Measurements from ENCODE around the gene TMEM198. TPM values are rescaled to one million over a fixed set of nuclear protein-coding genes. Genes with fewer than 3 reads are reported as not detected.

The TMEM198 gene
- total RNA-seq, 1 donor from 2014 or later, result 15.7 TPM

DNA sequence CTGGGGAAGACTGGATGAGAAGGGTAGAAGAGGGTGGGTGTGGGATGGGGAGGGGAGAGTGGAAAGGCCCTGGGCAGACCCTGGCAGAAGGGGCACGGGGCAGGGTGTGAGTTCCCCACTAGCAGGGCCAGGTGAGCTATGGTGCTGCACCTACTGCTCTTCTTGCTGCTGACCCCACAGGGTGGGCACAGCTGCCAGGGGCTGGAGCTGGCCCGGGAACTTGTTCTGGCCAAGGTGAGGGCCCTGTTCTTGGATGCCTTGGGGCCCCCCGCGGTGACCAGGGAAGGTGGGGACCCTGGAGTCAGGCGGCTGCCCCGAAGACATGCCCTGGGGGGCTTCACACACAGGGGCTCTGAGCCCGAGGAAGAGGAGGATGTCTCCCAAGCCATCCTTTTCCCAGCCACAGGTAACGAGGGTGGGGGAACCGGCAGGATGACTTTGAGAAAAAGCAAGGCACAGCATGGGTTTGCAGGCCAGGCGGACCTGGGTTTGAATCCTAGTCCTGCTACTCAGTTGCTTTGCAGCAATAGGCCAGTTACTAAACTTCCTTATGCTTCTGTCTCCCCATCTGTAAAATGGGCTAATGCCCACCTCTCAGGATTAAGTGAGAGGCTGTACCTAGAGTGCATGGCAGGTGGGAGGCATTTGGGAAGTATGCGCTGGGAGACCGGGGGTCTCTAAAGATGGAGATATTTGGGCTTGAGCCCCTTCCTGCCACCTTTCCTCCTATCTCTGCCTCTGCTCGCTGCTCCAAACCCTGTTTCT lies 28.6 kb downstream of the TMEM198 start, which contains the start of gene INHA:
TSS of gene INHA (plus strand) at position 74 of the 765 bp plus-strand sequence. CDS start at position 139, 65 bp downstream.
- H3K4me1 Mint-ChIP-seq, result peaks cover 37% of the 10 kb centered on the region
- no peak for DNase-seq (ENCODE audit: low read depth, low spot score)

DNA sequence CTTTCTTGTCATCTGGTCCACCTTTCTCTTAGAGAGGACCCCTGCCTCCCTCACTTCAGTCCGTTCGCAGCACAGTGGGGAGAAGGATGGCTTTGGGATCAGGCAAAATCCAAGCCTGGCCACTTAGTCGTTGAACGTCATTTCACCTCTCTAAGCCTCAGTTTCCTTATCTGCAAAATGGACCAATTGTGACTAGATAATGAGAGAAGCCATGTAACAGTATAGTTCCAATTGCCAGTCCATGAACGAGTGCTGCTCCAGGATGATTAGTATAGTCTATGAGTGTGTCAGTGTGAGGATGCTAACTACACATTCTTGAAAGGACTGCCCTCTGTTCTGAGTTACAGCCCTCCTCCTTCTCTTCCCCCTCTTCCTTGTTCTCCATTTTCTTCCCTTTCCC lies 29.3 kb downstream of the TMEM198 start:
- TF ChIP-seq, protein P1, sequence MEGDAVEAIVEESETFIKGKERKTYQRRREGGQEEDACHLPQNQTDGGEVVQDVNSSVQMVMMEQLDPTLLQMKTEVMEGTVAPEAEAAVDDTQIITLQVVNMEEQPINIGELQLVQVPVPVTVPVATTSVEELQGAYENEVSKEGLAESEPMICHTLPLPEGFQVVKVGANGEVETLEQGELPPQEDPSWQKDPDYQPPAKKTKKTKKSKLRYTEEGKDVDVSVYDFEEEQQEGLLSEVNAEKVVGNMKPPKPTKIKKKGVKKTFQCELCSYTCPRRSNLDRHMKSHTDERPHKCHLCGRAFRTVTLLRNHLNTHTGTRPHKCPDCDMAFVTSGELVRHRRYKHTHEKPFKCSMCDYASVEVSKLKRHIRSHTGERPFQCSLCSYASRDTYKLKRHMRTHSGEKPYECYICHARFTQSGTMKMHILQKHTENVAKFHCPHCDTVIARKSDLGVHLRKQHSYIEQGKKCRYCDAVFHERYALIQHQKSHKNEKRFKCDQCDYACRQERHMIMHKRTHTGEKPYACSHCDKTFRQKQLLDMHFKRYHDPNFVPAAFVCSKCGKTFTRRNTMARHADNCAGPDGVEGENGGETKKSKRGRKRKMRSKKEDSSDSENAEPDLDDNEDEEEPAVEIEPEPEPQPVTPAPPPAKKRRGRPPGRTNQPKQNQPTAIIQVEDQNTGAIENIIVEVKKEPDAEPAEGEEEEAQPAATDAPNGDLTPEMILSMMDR (conservative IDR thresholded peaks at IDR 0.05), result no peak
- Mint-ChIP-seq H3K4me1 (peaks cover 41% of the 10 kb centered on the region), H3K27me3 (ENCODE audit: low read depth) (no peaks in the 10 kb centered on the region), H3K27ac (ENCODE audit: unreplicated experiment) (no peak overlapping the region), H3K4me3 (peak overlapping the region; percentile 62), H3K36me3 (ENCODE audit: low read depth) (peaks cover 2% of the 10 kb centered on the region), H3K9me3 (no peaks in the 10 kb centered on the region)
- no peak for DNase-seq (ENCODE audit: low read depth, low spot score)

More for the DNA sequence above, 28.6 kb downstream of the TMEM198 start, which contains the start of gene INHA:
- TF ChIP-seq, protein P1 (conservative IDR thresholded peaks at IDR 0.05), result no peak
- H3K27me3 Mint-ChIP-seq (ENCODE audit: low read depth), result no peaks in the 10 kb centered on the region
- peak within 1 kb of the TSS; percentile 78 for H3K4me3 Mint-ChIP-seq
- peaks cover 2% of the 10 kb centered on the region for H3K36me3 Mint-ChIP-seq (ENCODE audit: low read depth)
- H3K9me3 Mint-ChIP-seq, result no peaks in the 10 kb centered on the region
- peak within 1 kb of the TSS; percentile 81 for H3K27ac Mint-ChIP-seq (ENCODE audit: unreplicated experiment)

GRCh38 chr2:219574484-219575311 lies 30.9 kb downstream of the TMEM198 start:
- Mint-ChIP-seq H3K36me3 (ENCODE audit: low read depth) (no peaks in the 10 kb centered on the region), H3K27ac (ENCODE audit: unreplicated experiment) (no peak overlapping the region), H3K4me3 (no peak overlapping the region), H3K4me1 (peaks cover 32% of the 10 kb centered on the region), H3K27me3 (ENCODE audit: low read depth) (peaks cover 5% of the 10 kb centered on the region), H3K9me3 (no peaks in the 10 kb centered on the region)
- TF ChIP-seq, protein P1 (conservative IDR thresholded peaks at IDR 0.05), result no peak
- no peak for DNase-seq (ENCODE audit: low read depth, low spot score)

GRCh38 chr2:219575566-219576504 lies 32.0 kb downstream of the TMEM198 start:
- TF ChIP-seq, protein P1 (conservative IDR thresholded peaks at IDR 0.05), result no peak
- DNase-seq (ENCODE audit: low read depth, low spot score), result no peak
- peak overlapping the region; percentile 47 for H3K4me3 Mint-ChIP-seq
- peaks cover 5% of the 10 kb centered on the region for H3K27me3 Mint-ChIP-seq (ENCODE audit: low read depth)
- H3K36me3 Mint-ChIP-seq (ENCODE audit: low read depth), result no peaks in the 10 kb centered on the region
- no peaks in the 10 kb centered on the region for H3K9me3 Mint-ChIP-seq
- peaks cover 30% of the 10 kb centered on the region for H3K4me1 Mint-ChIP-seq
- H3K27ac Mint-ChIP-seq (ENCODE audit: unreplicated experiment), result peak overlapping the region; percentile 57
